ENCODE data around the gene ZFYVE28.
A peak's percentile ranks its signal among the peaks of the same experiment; 100 is the strongest.

The ZFYVE28 gene

DNA sequence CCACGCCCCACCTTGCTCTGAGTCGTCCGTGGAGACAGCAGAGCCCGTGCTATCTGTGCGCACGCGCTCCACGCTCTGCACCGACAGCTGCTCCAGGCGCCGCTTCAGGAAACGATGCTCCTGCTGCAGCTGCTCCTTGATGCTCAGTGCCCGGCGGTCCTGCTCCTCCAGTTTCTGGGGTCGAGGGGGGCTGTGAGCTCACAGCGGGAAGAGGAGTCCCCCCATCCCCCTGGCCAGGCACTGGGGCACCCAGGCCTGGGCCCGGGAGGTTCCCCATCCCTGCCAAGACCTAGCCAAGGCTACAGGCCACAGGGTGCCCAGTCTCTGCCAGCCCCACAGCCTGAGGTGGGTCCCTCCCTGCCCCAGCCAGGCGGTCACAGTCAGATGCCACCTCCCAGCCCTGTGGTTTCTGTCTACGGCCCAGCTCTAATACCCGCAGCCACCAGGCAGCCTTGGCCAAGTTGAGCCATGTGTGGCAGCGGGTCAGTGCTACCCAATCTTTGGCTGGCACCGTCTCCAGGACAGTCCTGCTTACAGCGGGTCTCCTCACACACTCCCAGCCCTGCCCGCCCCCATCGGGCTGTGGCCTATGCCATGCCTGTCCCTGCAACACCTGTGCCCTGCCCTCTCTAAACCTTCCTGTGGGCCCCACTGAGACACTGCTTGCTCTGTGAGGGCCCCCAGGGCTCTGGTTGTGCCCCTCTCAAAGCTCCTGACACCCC lies 167.2 kb downstream of the ZFYVE28 start:
- TF ChIP-seq POLR2A (IDR thresholded peaks at IDR 0.05; ENCODE audit: low read depth, low read length), result no peak
- TF ChIP-seq SPI1 (IDR thresholded peaks at IDR 0.05; ENCODE audit: low read depth, low read length), result no peak
- TF ChIP-seq POLR2AphosphoS5 (IDR thresholded peaks at IDR 0.05; ENCODE audit: low read depth, low read length), result no peak
- TF ChIP-seq POU2F2 (IDR thresholded peaks at IDR 0.05; ENCODE audit: low read depth, low read length), result no peak
- DNase-seq (ENCODE audit: insufficient read length, low spot score), result peak; percentile 16

DNA sequence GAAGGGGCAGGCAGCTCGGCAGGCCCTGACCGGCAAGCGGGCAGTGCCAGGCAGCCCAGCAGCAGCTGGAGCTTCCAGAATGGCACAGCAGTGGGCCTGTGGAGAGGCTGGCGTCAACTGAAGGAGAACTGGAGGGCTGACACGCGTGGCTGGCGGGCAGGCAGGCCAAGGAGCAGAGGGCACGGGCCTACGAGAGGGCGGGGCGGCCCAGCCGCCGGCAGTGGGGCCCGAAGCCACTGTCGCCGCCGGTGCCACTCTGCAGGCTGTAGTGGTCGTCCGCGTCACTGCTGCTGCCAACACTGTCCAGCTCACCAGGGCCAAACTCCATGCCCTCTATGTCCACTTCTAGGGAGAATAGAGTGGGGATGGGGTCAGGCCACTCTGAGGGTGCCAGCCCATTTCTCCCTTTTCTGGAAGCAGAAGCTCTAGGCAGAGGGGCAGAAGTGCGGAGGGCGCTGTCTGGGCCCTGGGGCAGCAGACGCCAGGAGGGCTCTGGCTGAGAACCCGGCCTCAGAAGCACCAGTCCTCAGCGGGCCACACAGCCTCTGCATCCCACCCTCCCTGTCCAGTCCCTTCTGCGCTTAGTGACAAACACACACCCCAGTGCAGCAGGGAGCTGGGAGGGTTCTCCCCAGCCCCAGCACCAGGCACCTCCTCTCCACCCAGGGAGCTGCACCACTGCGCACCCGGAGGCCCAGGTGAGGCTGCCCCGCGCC lies 167.9 kb downstream of the ZFYVE28 start:
- DNase-seq (ENCODE audit: insufficient read length, low spot score) (peak; percentile 9), FAIRE-seq (no peak)
- TF ChIP-seq POLR2A (IDR thresholded peaks at IDR 0.05; ENCODE audit: low read depth, low read length), result no peak
- no peak for TF ChIP-seq POU2F2 (IDR thresholded peaks at IDR 0.05; ENCODE audit: low read depth, low read length)
- TF ChIP-seq PAX5 (IDR thresholded peaks at IDR 0.05; ENCODE audit: insufficient read depth, low read length, severe bottlenecking), result no peak
- TF ChIP-seq POLR2AphosphoS5 (IDR thresholded peaks at IDR 0.05; ENCODE audit: low read depth, low read length), result no peak
- TF ChIP-seq SPI1 (IDR thresholded peaks at IDR 0.05; ENCODE audit: low read depth, low read length), result no peak
- no peak for TF ChIP-seq TAF1 (IDR thresholded peaks at IDR 0.05; ENCODE audit: low read depth, low read length)

More for the DNA sequence above, 167.2 kb downstream of the ZFYVE28 start:
- FAIRE-seq, result no peak

DNA sequence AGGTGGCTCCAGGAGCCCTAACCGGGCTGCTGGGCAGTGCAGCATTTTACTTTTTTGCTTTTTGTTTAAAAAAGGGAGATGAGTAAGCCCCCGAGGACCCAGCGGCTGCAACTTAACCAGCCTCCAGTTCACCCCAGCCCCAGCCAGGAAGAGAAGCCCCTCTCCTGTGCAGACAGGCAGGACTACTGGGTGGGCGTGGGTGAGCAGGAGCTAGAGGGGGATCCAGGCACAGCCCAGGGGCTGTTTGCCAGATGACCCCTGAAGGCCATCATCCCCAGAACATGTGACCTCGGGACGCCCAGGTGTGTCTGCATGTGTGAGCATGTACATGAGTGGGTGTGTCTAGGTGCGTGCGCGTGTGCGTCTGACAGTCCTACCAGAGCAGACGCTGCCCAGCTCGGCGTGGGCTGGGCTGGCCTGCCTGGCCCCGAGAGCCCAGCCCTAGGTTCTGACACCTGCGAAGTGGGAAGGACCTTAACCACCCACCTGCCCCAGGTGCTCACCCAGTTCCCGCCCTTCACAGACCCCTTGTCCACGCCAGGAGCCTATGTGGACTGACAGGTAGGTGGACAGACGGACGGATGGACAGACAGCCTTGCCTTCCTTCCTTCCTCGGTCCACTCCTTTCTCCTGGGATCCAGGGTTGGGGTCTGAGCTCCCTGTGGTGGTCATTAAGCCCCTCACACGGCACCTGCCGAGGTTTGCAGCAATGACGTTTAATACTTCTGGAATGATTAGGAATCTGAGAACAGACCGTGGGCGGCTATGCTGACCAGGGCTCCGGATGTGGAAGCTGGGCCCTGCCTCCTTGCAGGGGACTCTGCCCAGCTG lies 168.7 kb downstream of the ZFYVE28 start:
- TF ChIP-seq SPI1 (IDR thresholded peaks at IDR 0.05; ENCODE audit: low read depth, low read length) (no peak), PAX5 (IDR thresholded peaks at IDR 0.05; ENCODE audit: insufficient read depth, low read length, severe bottlenecking) (no peak), POLR2AphosphoS5 (IDR thresholded peaks at IDR 0.05; ENCODE audit: low read depth, low read length) (no peak), TAF1 (IDR thresholded peaks at IDR 0.05; ENCODE audit: low read depth, low read length) (no peak), POLR2A (IDR thresholded peaks at IDR 0.05; ENCODE audit: low read depth, low read length) (no peak), POU2F2 (IDR thresholded peaks at IDR 0.05; ENCODE audit: low read depth, low read length) (no peak)
- FAIRE-seq (no peak), DNase-seq (ENCODE audit: insufficient read length, low spot score) (peak; percentile 20)

DNA sequence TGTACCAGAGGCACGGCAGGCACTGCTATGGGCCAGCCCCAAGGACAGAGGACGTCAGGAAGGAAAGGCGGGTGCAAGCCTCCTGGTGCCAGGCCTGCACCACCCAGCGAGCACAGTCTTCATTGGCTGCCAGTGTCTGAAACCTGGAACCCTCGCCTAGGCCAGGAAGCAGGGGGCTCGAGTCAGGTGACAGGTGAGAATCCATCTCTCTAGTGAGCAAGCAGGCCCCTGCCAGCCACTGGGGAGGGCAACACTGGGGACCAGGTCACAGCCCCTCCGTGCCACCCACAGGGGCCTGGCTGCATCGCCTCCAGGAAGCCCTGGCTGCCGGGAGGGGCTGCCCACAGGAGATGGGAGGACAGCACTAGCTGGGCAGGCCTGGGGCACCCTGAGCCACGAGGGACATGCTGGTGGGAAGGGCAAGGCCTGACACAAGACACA lies 169.6 kb downstream of the ZFYVE28 start:
- no peak for TF ChIP-seq POU2F2 (IDR thresholded peaks at IDR 0.05; ENCODE audit: low read depth, low read length)
- no peak for TF ChIP-seq PAX5 (IDR thresholded peaks at IDR 0.05; ENCODE audit: insufficient read depth, low read length, severe bottlenecking)
- no peak for TF ChIP-seq POLR2AphosphoS5 (IDR thresholded peaks at IDR 0.05; ENCODE audit: low read depth, low read length)
- no peak for TF ChIP-seq SPI1 (IDR thresholded peaks at IDR 0.05; ENCODE audit: low read depth, low read length)
- no peak for TF ChIP-seq POLR2A (IDR thresholded peaks at IDR 0.05; ENCODE audit: low read depth, low read length)
- no peak for TF ChIP-seq TAF1 (IDR thresholded peaks at IDR 0.05; ENCODE audit: low read depth, low read length)
- peak; percentile 18 for DNase-seq (ENCODE audit: insufficient read length, low spot score)
- no peak for FAIRE-seq

DNA sequence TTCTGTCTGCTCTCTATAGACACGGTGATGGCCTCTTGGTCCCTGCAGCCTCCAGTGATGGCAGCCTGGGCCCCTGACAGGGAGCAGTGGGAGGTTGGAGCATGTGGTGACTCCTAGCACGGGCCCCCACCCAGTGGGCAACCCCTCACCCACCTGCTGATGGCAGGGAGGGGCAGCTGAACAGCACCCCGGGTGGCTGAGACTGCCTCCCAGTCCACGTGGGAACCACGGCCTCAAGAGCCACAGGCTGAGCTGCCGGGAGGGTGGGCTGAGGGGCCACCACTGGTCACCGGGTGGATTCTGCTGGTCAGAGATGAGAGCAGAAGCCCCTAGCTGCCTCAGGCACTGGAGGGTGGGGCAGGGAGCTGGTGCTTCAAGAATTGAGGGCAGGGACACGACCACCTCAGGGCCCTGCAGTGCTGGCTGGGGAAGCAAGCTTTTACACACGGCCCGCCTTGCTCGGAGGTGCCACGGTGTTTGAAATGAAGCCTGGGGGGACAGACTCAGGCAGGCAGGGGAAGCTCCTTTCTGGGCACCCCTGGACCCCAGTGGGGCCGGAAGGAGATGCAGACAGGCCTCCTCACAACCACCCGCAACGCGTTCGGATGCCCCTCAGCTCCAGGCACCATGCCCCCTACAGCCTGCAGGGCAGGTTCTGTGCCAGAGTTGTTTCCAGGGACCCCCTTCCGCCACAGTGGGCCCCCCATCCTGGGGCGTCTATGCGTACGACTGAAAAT lies 170.2 kb downstream of the ZFYVE28 start:
- no peak for TF ChIP-seq SPI1 (IDR thresholded peaks at IDR 0.05; ENCODE audit: low read depth, low read length)
- no peak for TF ChIP-seq PAX5 (IDR thresholded peaks at IDR 0.05; ENCODE audit: insufficient read depth, low read length, severe bottlenecking)
- TF ChIP-seq TAF1 (IDR thresholded peaks at IDR 0.05; ENCODE audit: low read depth, low read length), result no peak
- TF ChIP-seq POLR2A (IDR thresholded peaks at IDR 0.05; ENCODE audit: low read depth, low read length), result 0 out of 2 replicates have a peak, but pooled peaks have one; percentile 26
- TF ChIP-seq POLR2AphosphoS5 (IDR thresholded peaks at IDR 0.05; ENCODE audit: low read depth, low read length), result no peak
- TF ChIP-seq POU2F2 (IDR thresholded peaks at IDR 0.05; ENCODE audit: low read depth, low read length), result no peak
- DNase-seq (ENCODE audit: insufficient read length, low spot score), result peak; percentile 11
- no peak for FAIRE-seq

DNA sequence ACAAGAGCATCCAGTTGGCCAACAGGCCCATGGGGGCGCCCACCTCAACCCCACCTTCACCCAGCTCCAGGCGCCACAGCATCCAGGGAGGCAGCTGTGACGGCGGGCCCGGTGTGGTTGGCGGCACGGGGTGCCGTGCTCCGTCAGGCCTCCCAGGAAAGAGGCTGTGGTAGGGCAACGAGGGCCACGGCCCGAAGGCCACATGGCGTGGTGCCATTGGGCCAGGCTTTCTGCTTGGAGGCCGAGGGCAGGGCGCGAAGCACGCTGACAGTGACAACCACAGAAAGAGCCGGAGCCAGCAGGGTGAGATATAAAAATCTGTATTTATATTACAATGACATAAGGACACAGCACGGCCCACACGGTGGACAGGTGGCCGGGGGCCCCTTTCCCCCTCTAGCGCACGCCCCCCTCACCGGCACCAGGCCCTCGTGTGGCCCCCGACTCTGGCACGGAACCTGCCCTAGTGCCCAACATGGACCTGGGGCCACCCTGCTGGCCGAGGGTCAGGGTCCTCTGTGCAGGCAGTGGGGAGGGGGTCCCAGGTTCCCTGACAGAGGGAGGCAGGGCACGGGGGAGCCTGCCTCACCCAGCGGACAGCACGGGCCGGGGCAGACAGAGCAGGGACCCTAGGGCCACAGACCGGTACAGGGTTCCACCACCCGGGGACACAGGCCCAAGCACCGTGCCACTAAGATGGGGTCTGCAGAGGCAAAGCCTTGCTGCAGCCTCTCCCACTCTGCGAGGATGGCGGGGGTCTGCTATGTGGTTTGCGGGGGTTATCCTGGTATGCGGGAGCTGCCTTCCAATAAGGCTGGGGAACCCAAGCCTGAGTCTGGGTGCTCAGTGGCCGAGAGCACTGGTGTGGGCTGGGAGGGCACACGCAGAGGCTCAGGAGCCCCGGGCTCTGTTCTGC lies 171.1 kb downstream of the ZFYVE28 start:
- DNase-seq (ENCODE audit: insufficient read length, low spot score) (peak; percentile 8), FAIRE-seq (no peak)
- no peak for TF ChIP-seq POLR2A (IDR thresholded peaks at IDR 0.05; ENCODE audit: low read depth, low read length)

DNA sequence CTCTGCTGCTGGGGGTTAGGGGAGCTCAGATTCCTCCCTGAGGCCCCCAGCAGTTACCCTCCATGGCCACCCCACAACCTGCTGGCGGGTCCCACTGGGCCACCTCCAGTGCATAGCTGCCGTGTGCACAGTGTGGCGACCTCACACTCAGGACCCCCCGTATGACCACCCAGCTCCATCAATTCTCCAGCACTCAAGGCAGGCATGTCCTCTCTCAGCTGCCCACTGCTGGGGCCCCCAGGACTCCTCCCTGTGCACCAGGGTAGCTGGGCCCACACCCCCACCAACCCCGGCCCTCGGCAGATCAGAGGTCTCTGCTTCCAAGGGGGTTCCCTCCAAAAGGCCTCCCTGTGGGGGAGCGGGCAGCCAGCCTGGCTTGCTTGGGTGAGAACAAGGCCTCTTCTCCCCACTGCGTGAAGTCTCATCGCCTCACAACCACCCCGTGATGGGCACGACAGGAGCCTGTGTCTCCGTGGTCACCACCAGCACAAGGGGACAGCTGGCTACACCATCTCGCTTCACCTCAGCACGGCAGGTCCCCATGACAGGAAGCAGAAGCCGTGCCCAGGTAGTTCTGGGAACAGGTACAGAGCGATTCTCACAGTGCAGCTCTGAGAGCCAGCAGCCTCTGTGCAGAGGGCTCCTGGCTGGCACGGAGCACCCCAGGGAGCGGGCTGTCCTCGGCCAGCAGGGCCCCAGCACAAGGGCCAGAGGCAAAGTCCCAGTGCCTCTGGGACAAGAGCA lies 171.9 kb downstream of the ZFYVE28 start:
- FAIRE-seq, result no peak

More for the DNA sequence above, 171.9 kb downstream of the ZFYVE28 start:
- no peak for TF ChIP-seq POLR2A (IDR thresholded peaks at IDR 0.05; ENCODE audit: low read depth, low read length)
- no peak for TF ChIP-seq SPI1 (IDR thresholded peaks at IDR 0.05; ENCODE audit: low read depth, low read length)
- TF ChIP-seq PAX5 (IDR thresholded peaks at IDR 0.05; ENCODE audit: insufficient read depth, low read length, severe bottlenecking), result no peak
- TF ChIP-seq TAF1 (IDR thresholded peaks at IDR 0.05; ENCODE audit: low read depth, low read length), result no peak
- TF ChIP-seq POU2F2 (IDR thresholded peaks at IDR 0.05; ENCODE audit: low read depth, low read length), result no peak
- no peak for TF ChIP-seq POLR2AphosphoS5 (IDR thresholded peaks at IDR 0.05; ENCODE audit: low read depth, low read length)
- no peak for DNase-seq (ENCODE audit: insufficient read length, low spot score)
